IPS-15b (cell line): ENCODE measurements around the gene CCBE1.

Experiments
- H3K27me3 ChIP-seq: one replicate; pipeline ENCODE4 v1.6.1; 2013; ENCODE audit warnings: low read length; ENCODE audit not compliant: control insufficient read depth, insufficient read depth
- H3K36me3 ChIP-seq: one replicate; pipeline ENCODE4 v1.6.1; 2013; ENCODE audit warnings: low read length; ENCODE audit not compliant: control insufficient read depth, insufficient read depth
- H3K4me1 ChIP-seq: one replicate; pipeline ENCODE4 v1.6.1; 2013; ENCODE audit warnings: mild to moderate bottlenecking, low read length; ENCODE audit not compliant: control insufficient read depth, insufficient read depth
- H3K4me3 ChIP-seq: one replicate; pipeline ENCODE4 v1.5.1; 2013; ENCODE audit warnings: low read depth, low read length
- H3K9ac ChIP-seq: one replicate; pipeline ENCODE4 v1.6.1; 2013; ENCODE audit warnings: low read depth, mild to moderate bottlenecking, low read length
- H3K9me3 ChIP-seq: one replicate; pipeline ENCODE4 v1.6.1; 2013; ENCODE audit warnings: mild to moderate bottlenecking, low read length; ENCODE audit not compliant: control insufficient read depth, insufficient read depth

Gene CCBE1

GRCh38 chr18:59514203-59514602 lies 183.0 kb downstream of the CCBE1 start:
- H3K36me3 ChIP-seq = no peaks in the 10 kb centered on the region
- H3K9ac ChIP-seq = no peak overlapping the region
- no peaks in the 10 kb centered on the region for H3K9me3 ChIP-seq
- H3K4me3 ChIP-seq = no peak overlapping the region
- H3K4me1 ChIP-seq = peaks cover 5% of the 10 kb centered on the region
- H3K27me3 ChIP-seq = no peaks in the 10 kb centered on the region

- H3K4me1 ChIP-seq = peaks cover 5% of the 10 kb centered on the region
- no peaks in the 10 kb centered on the region for H3K27me3 ChIP-seq
- H3K9ac ChIP-seq = no peak overlapping the region
- no peaks in the 10 kb centered on the region for H3K9me3 ChIP-seq
- no peaks in the 10 kb centered on the region for H3K36me3 ChIP-seq
- no peak overlapping the region for H3K4me3 ChIP-seq
Observed at GRCh38 chr18:59512025-59512755, 185.0 kb downstream of the CCBE1 start.

- H3K4me3 ChIP-seq = no peak overlapping the region
- H3K36me3 ChIP-seq = no peaks in the 10 kb centered on the region
- H3K27me3 ChIP-seq = no peaks in the 10 kb centered on the region
- no peaks in the 10 kb centered on the region for H3K9me3 ChIP-seq
- no peak overlapping the region for H3K9ac ChIP-seq
- no peaks in the 10 kb centered on the region for H3K4me1 ChIP-seq
Observed at GRCh38 chr18:59509481-59510442, 187.5 kb downstream of the CCBE1 start.

GRCh38 chr18:59505356-59505755 lies 191.9 kb downstream of the CCBE1 start:
- H3K9ac ChIP-seq = no peak overlapping the region
- H3K36me3 ChIP-seq = no peaks in the 10 kb centered on the region
- no peak overlapping the region for H3K4me3 ChIP-seq
- peaks cover 3% of the 10 kb centered on the region for H3K4me1 ChIP-seq
- no peaks in the 10 kb centered on the region for H3K9me3 ChIP-seq
- H3K27me3 ChIP-seq = no peaks in the 10 kb centered on the region

- peaks cover 3% of the 10 kb centered on the region for H3K4me1 ChIP-seq
- H3K27me3 ChIP-seq = no peaks in the 10 kb centered on the region
- H3K9ac ChIP-seq = no peak overlapping the region
- H3K36me3 ChIP-seq = no peaks in the 10 kb centered on the region
- no peak overlapping the region for H3K4me3 ChIP-seq
- no peaks in the 10 kb centered on the region for H3K9me3 ChIP-seq
Observed at GRCh38 chr18:59502274-59503175, 194.7 kb downstream of the CCBE1 start.

- Histone ChIP-seq H3K9me3 (no peaks in the 10 kb centered on the region), H3K27me3 (no peaks in the 10 kb centered on the region), H3K36me3 (no peaks in the 10 kb centered on the region), H3K9ac (no peak overlapping the region), H3K4me3 (no peak overlapping the region), H3K4me1 (peaks cover 3% of the 10 kb centered on the region)
Observed at GRCh38 chr18:59501920-59502273, 195.3 kb downstream of the CCBE1 start.

- Histone ChIP-seq H3K4me1 (peaks cover 3% of the 10 kb centered on the region), H3K4me3 (no peak overlapping the region), H3K36me3 (no peaks in the 10 kb centered on the region), H3K27me3 (no peaks in the 10 kb centered on the region), H3K9ac (no peak overlapping the region), H3K9me3 (no peaks in the 10 kb centered on the region)
Observed at GRCh38 chr18:59500765-59501164, 196.5 kb downstream of the CCBE1 start.

- H3K9ac ChIP-seq = no peak overlapping the region
- no peak overlapping the region for H3K4me3 ChIP-seq
- H3K36me3 ChIP-seq = no peaks in the 10 kb centered on the region
- no peaks in the 10 kb centered on the region for H3K9me3 ChIP-seq
- H3K27me3 ChIP-seq = no peaks in the 10 kb centered on the region
- H3K4me1 ChIP-seq = peaks cover 3% of the 10 kb centered on the region
Observed at GRCh38 chr18:59498506-59499086, 198.6 kb downstream of the CCBE1 start.

- Histone ChIP-seq H3K36me3 (no peaks in the 10 kb centered on the region), H3K4me3 (no peak overlapping the region), H3K9me3 (no peaks in the 10 kb centered on the region), H3K9ac (no peak overlapping the region), H3K4me1 (no peaks in the 10 kb centered on the region), H3K27me3 (no peaks in the 10 kb centered on the region)
Observed at GRCh38 chr18:59492756-59493421, 204.3 kb downstream of the CCBE1 start.

- Histone ChIP-seq H3K4me1 (no peaks in the 10 kb centered on the region), H3K4me3 (no peak overlapping the region), H3K36me3 (no peaks in the 10 kb centered on the region), H3K27me3 (no peaks in the 10 kb centered on the region), H3K9ac (no peak overlapping the region), H3K9me3 (no peaks in the 10 kb centered on the region)
Observed at GRCh38 chr18:59488899-59489298, 208.3 kb downstream of the CCBE1 start.

GRCh38 chr18:59485382-59485781 lies 211.8 kb downstream of the CCBE1 start:
- H3K4me3 ChIP-seq = no peak overlapping the region
- no peak overlapping the region for H3K9ac ChIP-seq
- no peaks in the 10 kb centered on the region for H3K27me3 ChIP-seq
- no peaks in the 10 kb centered on the region for H3K36me3 ChIP-seq
- no peaks in the 10 kb centered on the region for H3K9me3 ChIP-seq
- H3K4me1 ChIP-seq = no peaks in the 10 kb centered on the region
